Transverse colon (tissue), 4 donors: ENCODE data around the gene MANBA.

Experiments used
- EP300 ChIP-seq: sonication (generic); formaldehyde crosslinking; IDR thresholded peaks from one replicate; pipeline ENCODE4 v1.6.1; 2017; ENCODE audit warnings: antibody characterized with exemption, low read depth
- POLR2A ChIP-seq: fragments of 450-650 bp; IDR thresholded peaks from one replicate; pipeline ENCODE4 v1.6.1; 2016; ENCODE audit warnings: antibody characterized with exemption, mild to moderate bottlenecking, moderate library complexity
- POLR2AphosphoS5 ChIP-seq, 3 donors: sonication (generic); formaldehyde crosslinking; IDR thresholded peaks; one replicate each; pipeline ENCODE4 v1.6.1; 2016; ENCODE audit warnings: antibody characterized with exemption in 3 of 3
- TF ChIP-seq, protein P1 (sequence below), 5 experiments: fragments of 200-600 bp in 3 of 5; fragments of 450-650 bp in 2 of 5; sonication (generic) in 3 of 5; IDR thresholded peaks; 1 replicate in 2 of 5; 2 replicates in 3 of 5; pipeline ENCODE4 v1.5.1; 2016 to 2017; ENCODE audit warnings: antibody characterized with exemption in 5 of 5, inconsistent platforms in 3 of 5, mild to moderate bottlenecking in 2 of 5, moderate library complexity in 1 of 5

GRCh38 chr4:102633100-102633499 lies 127.7 kb downstream of the MANBA start:
- no peak for TF ChIP-seq POLR2AphosphoS5 (IDR thresholded peaks at IDR 0.05)
- TF ChIP-seq, protein P1, sequence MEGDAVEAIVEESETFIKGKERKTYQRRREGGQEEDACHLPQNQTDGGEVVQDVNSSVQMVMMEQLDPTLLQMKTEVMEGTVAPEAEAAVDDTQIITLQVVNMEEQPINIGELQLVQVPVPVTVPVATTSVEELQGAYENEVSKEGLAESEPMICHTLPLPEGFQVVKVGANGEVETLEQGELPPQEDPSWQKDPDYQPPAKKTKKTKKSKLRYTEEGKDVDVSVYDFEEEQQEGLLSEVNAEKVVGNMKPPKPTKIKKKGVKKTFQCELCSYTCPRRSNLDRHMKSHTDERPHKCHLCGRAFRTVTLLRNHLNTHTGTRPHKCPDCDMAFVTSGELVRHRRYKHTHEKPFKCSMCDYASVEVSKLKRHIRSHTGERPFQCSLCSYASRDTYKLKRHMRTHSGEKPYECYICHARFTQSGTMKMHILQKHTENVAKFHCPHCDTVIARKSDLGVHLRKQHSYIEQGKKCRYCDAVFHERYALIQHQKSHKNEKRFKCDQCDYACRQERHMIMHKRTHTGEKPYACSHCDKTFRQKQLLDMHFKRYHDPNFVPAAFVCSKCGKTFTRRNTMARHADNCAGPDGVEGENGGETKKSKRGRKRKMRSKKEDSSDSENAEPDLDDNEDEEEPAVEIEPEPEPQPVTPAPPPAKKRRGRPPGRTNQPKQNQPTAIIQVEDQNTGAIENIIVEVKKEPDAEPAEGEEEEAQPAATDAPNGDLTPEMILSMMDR (IDR thresholded peaks at IDR 0.05), result no peak
- TF ChIP-seq POLR2A, result no peak
- TF ChIP-seq EP300, result no peak
